ENCODE measurements around the gene DHRS2.
"Not testable (repeated sequence)": the region's sequence is repeated elsewhere in the genome, so short reads cannot be mapped to it uniquely, and the experiment has no call there.

The DHRS2 gene

DNA sequence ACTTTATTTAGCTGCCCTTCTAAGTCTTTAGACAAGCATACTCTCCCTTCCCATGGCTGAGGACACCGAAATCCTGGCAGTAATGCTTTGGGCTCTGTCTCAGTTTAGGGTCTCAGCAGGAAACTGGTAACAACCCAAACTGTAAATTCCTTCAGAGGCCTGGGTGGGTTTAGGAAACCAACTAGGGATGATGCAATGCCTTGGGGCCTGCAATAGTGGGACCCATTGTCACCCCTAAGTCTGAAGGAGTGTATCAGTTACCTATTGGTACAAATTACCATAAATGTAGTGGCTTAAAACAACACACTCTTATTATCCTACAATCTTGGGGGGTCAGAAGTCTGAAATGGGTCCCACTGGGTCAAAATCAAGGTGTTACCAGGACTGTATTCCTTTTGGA is 36.0 kb downstream of the DHRS2 start:
- no peaks in the 10 kb centered on the region for H3K4me1 ChIP-seq (ENCODE audit: insufficient read depth, low read length)
- no peak overlapping the region for H3K27ac ChIP-seq (ENCODE audit: low read depth, low read length)
- H3K27me3 ChIP-seq (ENCODE audit: insufficient read depth, low read length), result no peaks in the 10 kb centered on the region
- H3K9me3 ChIP-seq (ENCODE audit: insufficient read depth, low read depth, low read length), result no peaks in the 10 kb centered on the region; the same call in 1 of the 2 replicates
- no peak overlapping the region for H3K4me3 ChIP-seq (ENCODE audit: low read length)
- no peaks in the 10 kb centered on the region for H3K36me3 ChIP-seq (ENCODE audit: insufficient read depth, low read length)
- H3K9ac ChIP-seq (ENCODE audit: low read depth, low read length), result no peak overlapping the region
- WGBS, result 82% methylated on average over 1 of the region's 1 CpG

DNA sequence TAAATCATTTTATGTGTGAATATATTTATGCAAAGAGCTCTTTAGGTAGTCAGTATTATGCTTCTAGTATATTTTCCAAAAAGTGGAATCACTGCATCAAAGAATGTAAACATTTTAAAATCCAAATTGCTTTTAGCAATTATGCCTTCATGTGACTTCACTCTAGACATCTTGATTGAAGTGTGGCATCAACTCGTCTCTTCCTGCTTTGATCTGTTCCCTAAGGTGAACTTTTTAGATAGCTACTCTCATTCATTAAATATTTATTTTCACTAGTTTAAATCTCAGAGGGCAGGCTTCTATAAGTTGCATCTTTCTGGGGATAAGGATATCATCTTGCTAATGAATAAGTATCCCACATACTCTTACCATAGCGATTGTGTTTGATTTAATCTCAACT is 39.2 kb downstream of the DHRS2 start:
- Histone ChIP-seq H3K36me3 (ENCODE audit: insufficient read depth, low read length) (no peaks in the 10 kb centered on the region), H3K27ac (ENCODE audit: low read depth, low read length) (no peak overlapping the region), H3K9ac (ENCODE audit: low read depth, low read length) (no peak overlapping the region), H3K27me3 (ENCODE audit: insufficient read depth, low read length) (no peaks in the 10 kb centered on the region), H3K9me3 (ENCODE audit: insufficient read depth, low read depth, low read length) (no peaks in the 10 kb centered on the region; the same call in 1 of the 2 replicates), H3K4me1 (ENCODE audit: insufficient read depth, low read length) (no peaks in the 10 kb centered on the region), H3K4me3 (ENCODE audit: low read length) (no peak overlapping the region)
- WGBS, result 75% methylated on average over 1 of the region's 2 CpGs

DNA sequence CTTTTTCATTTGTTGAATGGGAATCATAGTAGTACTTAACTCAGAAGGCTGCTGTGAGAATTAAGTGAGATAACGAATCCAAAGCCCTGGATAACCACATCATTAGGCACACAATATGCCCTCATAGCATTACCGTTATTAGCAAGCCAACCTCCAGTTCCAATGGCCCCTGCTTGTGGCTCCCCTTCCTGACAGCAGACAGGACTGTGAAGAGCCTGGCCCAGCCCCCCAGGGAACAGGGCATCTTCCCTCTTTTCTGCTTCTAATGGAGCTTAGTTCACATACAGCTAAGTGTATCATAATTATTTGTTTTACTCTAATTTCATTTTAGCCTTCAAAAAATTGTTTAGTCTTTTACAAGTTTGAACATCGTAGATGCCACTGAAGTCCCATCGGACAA is 39.7 kb downstream of the DHRS2 start:
- 88% methylated on average over 4 of the region's 4 CpGs for WGBS
- Histone ChIP-seq H3K4me1 (ENCODE audit: insufficient read depth, low read length) (no peaks in the 10 kb centered on the region), H3K9ac (ENCODE audit: low read depth, low read length) (no peak overlapping the region), H3K27me3 (ENCODE audit: insufficient read depth, low read length) (no peaks in the 10 kb centered on the region), H3K27ac (ENCODE audit: low read depth, low read length) (no peak overlapping the region), H3K4me3 (ENCODE audit: low read length) (no peak overlapping the region), H3K36me3 (ENCODE audit: insufficient read depth, low read length) (no peaks in the 10 kb centered on the region), H3K9me3 (ENCODE audit: insufficient read depth, low read depth, low read length) (no peaks in the 10 kb centered on the region; the same call in 1 of the 2 replicates)

DNA sequence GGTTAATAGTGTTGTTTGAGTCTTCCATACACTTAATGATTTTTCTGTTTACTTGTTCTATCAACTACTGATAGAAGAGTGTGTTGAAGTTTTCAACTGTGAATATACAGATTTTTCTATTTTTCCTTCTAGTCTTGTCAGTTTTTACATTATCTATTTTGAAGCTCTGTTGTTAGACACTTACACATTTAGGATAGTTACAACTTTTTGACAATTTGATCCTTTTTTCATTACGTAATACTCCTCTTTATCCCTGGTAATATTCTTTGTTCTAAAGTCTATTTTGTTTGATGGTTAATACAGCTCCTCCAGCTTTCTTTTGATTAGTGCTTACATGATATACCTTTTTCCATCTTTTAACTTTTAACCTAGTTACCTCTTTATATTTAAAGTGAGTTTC is 45.2 kb downstream of the DHRS2 start:
- Histone ChIP-seq H3K9ac (ENCODE audit: low read depth, low read length) (no peak overlapping the region), H3K4me3 (ENCODE audit: low read length) (no peak overlapping the region), H3K27me3 (ENCODE audit: insufficient read depth, low read length) (no peaks in the 10 kb centered on the region), H3K9me3 (ENCODE audit: insufficient read depth, low read depth, low read length) (no peaks in the 10 kb centered on the region), H3K4me1 (ENCODE audit: insufficient read depth, low read length) (no peaks in the 10 kb centered on the region), H3K27ac (ENCODE audit: low read depth, low read length) (no peak overlapping the region), H3K36me3 (ENCODE audit: insufficient read depth, low read length) (no peaks in the 10 kb centered on the region)
- no CpG with 5 or more reads among the region's 1 CpG for WGBS

DNA sequence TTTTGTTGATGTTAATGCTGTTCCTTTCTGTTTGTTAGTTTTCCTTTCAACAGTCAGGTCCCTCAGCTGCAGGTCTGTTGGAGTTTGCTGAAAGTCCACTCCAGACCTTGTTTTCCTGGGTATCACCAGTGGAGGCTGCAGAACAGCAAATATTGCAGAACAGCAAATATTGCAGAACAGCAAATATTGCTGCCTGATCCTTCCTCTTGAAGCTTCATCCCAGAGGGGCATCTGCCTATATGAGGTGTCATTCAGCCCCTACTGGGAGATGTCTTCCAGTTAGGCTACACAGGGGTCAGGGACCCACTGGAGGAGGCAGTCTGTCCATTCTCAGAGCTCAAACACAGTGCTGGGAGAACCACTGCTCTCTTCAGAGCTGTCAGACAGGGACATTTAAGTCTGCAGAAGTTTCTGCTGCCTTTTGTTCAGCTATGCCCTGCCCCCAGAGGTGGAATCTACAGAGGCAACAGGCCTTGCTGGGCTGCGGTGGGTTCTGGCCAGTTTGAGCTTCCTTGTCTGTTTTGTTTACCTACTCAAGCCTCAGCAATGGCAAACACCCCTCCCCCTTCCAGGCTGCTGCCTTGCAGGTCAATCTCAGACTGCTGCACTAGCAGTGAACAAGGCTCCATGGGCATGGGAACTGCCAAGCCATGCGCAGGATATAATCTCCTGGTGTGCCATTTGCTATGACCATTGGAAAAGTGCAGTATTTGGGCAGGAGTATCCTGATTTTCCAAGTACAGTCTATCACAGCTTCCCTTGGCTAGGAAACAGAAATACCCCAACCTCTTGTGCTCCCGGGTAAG is 53.7 kb downstream of the DHRS2 start:
- not testable (repeated sequence) for H3K27ac ChIP-seq (ENCODE audit: low read depth, low read length)
- WGBS, result 87% methylated on average over 3 of the region's 3 CpGs
- H3K9me3 ChIP-seq (ENCODE audit: insufficient read depth, low read depth, low read length), result peaks cover 11% of the 10 kb centered on the region

DNA sequence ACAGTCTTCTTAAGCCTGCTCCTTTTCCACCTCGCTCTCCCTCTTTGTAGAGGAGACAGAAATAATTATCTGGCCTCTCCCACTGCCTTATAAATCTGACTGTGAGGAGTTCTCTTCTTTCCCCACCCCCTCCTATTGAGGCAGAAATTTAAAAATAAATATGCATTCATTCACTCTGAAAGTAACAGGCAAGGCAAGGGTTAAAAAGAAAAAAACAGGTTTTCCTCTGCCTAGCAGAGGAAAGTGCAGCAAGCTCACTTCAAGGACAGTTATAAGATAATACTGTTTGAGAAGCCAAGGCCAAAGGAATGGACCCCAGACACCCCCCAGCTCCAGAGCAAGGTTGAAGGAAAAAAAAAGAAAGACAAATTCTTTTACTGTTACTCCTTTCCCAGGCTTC is 56.3 kb downstream of the DHRS2 start:
- Histone ChIP-seq H3K4me1 (ENCODE audit: insufficient read depth, low read length) (peaks cover 28% of the 10 kb centered on the region), H3K27ac (ENCODE audit: low read depth, low read length) (no peak overlapping the region), H3K9ac (ENCODE audit: low read depth, low read length) (no peak overlapping the region), H3K9me3 (ENCODE audit: insufficient read depth, low read depth, low read length) (peaks cover 11% of the 10 kb centered on the region), H3K4me3 (ENCODE audit: low read length) (no peak overlapping the region), H3K36me3 (ENCODE audit: insufficient read depth, low read length) (no peaks in the 10 kb centered on the region), H3K27me3 (ENCODE audit: insufficient read depth, low read length) (no peaks in the 10 kb centered on the region)
- WGBS, result 86% methylated on average over 1 of the region's 1 CpG

More for the DNA sequence above, 53.7 kb downstream of the DHRS2 start:
- H3K27me3 ChIP-seq (ENCODE audit: insufficient read depth, low read length); H3K9ac ChIP-seq (ENCODE audit: low read depth, low read length); H3K4me3 ChIP-seq (ENCODE audit: low read length); H3K36me3 ChIP-seq (ENCODE audit: insufficient read depth, low read length): not testable (repeated sequence)
- H3K4me1 ChIP-seq (ENCODE audit: insufficient read depth, low read length), result peaks cover 18% of the 10 kb centered on the region

DNA sequence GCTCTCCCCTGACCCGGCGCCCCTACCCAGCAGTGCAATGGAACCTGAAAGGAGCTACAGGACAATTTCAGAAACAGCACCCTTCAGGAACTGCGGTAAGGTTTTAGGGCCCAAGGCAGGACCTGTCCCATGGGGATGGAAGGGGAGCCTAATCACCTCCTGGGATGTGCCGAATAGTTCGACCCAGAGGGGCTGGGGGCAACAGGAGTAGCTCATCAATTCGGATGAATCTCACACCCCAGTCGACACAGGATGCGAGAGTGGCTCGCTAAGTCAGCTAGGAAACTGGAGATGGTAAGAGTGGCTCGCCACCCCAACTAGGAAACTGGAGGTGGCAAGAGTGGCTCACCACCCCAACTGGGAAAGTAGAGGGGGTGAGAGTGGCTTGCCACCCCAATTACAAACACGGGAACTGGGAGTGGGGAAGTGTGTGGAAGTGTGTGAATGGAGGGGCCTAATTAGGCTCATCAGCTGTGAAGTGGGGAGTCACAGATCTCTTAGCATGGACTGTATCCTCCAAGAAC is 57.1 kb downstream of the DHRS2 start:
- no peaks in the 10 kb centered on the region for H3K27me3 ChIP-seq (ENCODE audit: insufficient read depth, low read length)
- H3K9me3 ChIP-seq (ENCODE audit: insufficient read depth, low read depth, low read length), result peaks cover 11% of the 10 kb centered on the region
- no peak overlapping the region for H3K4me3 ChIP-seq (ENCODE audit: low read length)
- H3K4me1 ChIP-seq (ENCODE audit: insufficient read depth, low read length), result peaks cover 28% of the 10 kb centered on the region
- H3K36me3 ChIP-seq (ENCODE audit: insufficient read depth, low read length), result no peaks in the 10 kb centered on the region
- no peak overlapping the region for H3K27ac ChIP-seq (ENCODE audit: low read depth, low read length)
- 88% methylated on average over 11 of the region's 11 CpGs for WGBS
- no peak overlapping the region for H3K9ac ChIP-seq (ENCODE audit: low read depth, low read length)

DNA sequence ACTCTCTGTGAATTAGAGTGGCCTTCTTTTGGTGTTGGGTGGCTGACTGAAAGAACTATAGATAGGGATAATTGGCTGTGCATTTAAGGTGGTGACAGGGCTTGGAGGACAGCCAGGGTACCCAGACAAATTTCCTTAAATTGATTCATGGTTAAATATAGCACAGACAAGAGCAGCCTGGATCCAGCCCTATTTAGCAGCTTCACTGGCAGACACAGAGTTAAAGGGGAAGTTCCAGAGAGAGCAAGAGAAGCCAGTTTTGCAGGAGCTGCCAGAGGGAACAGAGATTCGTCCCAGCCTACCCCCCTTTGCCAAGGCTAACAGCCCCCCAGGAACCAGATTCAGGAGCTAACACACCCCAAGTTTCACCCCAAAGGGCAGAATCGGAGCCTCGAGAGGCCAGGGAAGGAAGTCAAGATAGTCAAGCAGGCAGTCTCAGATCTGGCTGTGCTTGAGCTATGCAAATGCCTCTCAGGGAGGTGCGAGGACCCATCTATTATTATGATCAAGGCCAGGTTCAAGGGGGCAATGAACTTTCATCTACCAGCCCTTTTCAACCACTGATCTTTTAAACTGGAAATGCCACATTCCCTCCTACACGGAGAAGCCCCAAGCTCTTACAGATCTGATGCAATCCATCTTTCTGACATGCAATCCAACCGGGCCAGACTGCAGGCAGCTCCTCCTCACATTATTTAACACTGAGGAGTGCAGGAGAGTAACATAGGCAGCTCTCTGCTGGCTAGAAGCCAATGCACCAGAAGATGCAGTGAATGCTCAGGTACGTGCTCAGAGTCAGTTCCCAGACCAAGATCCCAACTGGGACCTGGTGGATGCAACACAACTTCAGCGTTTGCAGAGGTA is 58.2 kb downstream of the DHRS2 start:
- Histone ChIP-seq H3K4me3 (ENCODE audit: low read length) (peak overlapping the region; percentile 60; the same call in 1 of the 2 replicates), H3K36me3 (ENCODE audit: insufficient read depth, low read length) (no peaks in the 10 kb centered on the region), H3K9me3 (ENCODE audit: insufficient read depth, low read depth, low read length) (peaks cover 11% of the 10 kb centered on the region), H3K9ac (ENCODE audit: low read depth, low read length) (peak overlapping the region; percentile 40; the same call in 1 of the 2 replicates), H3K27ac (ENCODE audit: low read depth, low read length) (peak overlapping the region; percentile 2; the same call in 1 of the 2 replicates), H3K27me3 (ENCODE audit: insufficient read depth, low read length) (no peaks in the 10 kb centered on the region), H3K4me1 (ENCODE audit: insufficient read depth, low read length) (peaks cover 28% of the 10 kb centered on the region)
- WGBS, result 30% methylated on average over 8 of the region's 8 CpGs
